Measurements from ENCODE around the gene SH3D19.
A peak's percentile ranks its signal among the peaks of the same experiment; 100 is the strongest.
"Not testable (repeated sequence)": the region's sequence is repeated elsewhere in the genome, so short reads cannot be mapped to it uniquely, and the experiment has no call there.

The SH3D19 gene

GRCh38 chr4:151325111-151325948 lies at the start of gene SH3D19:
Gene SH3D19 (minus strand): TSS chr4:151325605. CDS start chr4:151325352, 253 bp downstream.
- no peak for DNase-seq

- DNase-seq, result peak; percentile 69
These were observed 37.2 kb upstream of the SH3D19 start for GRCh38 chr4:151362404-151363164.

- no peak for DNase-seq
These were observed 36.6 kb upstream of the SH3D19 start for GRCh38 chr4:151361966-151362365.

GRCh38 chr4:151361126-151361525 lies 35.7 kb upstream of the SH3D19 start:
- DNase-seq, result no peak

GRCh38 chr4:151359576-151359975 lies 34.2 kb upstream of the SH3D19 start:
- no peak for DNase-seq

- no peak for DNase-seq
These were observed 32.9 kb upstream of the SH3D19 start for GRCh38 chr4:151358266-151358665.

- no peak for DNase-seq
These were observed 31.1 kb upstream of the SH3D19 start for GRCh38 chr4:151356510-151356909.

- no peak for DNase-seq
These were observed 29.8 kb upstream of the SH3D19 start for GRCh38 chr4:151355155-151355554.

GRCh38 chr4:151347490-151348235 lies 22.3 kb upstream of the SH3D19 start:
- no peak for DNase-seq

GRCh38 chr4:151344948-151345347 lies 19.5 kb upstream of the SH3D19 start:
- DNase-seq, result no peak

- DNase-seq, result no peak
These were observed 15.5 kb upstream of the SH3D19 start for GRCh38 chr4:151340751-151341385.

GRCh38 chr4:151339467-151339866 lies 14.1 kb upstream of the SH3D19 start:
- no peak for DNase-seq

- DNase-seq, result no peak
These were observed 6.1 kb upstream of the SH3D19 start for GRCh38 chr4:151331276-151332042.

GRCh38 chr4:151329217-151330007 lies 4.0 kb upstream of the SH3D19 start:
- DNase-seq, result no peak

GRCh38 chr4:151325949-151326246 lies 493 bp upstream of the SH3D19 start:
- DNase-seq, result no peak

GRCh38 chr4:151324752-151325110 lies 674 bp downstream of the SH3D19 start:
- DNase-seq, result no peak

GRCh38 chr4:151324124-151324751 lies 1.2 kb downstream of the SH3D19 start:
- DNase-seq, result no peak

GRCh38 chr4:151323667-151324066 lies 1.7 kb downstream of the SH3D19 start:
- DNase-seq, result no peak

- no peak for DNase-seq
These were observed 2.8 kb downstream of the SH3D19 start for GRCh38 chr4:151322570-151322969.

- not testable (repeated sequence) for DNase-seq
These were observed 3.2 kb downstream of the SH3D19 start for GRCh38 chr4:151322161-151322560.

- no peak for DNase-seq
These were observed 3.8 kb downstream of the SH3D19 start for GRCh38 chr4:151321586-151321985.
